Activated naive CD8-positive, alpha-beta T cell treated with anti-CD3 and anti-CD28 coated beads, Interleukin-2, amount 50 U/mL, for 24 hours (primary cell): ENCODE measurements around the gene MMP15.

Experiments used
- ATAC-seq: fragments of 150-1000 bp; cut with Tn5 transposase; one replicate; pipeline ENCODE4 v1.10.0; 2021
- DNase-seq: peaks from one replicate; pipeline ENCODE4 v3.0.0; 2021
- H3K27ac Mint-ChIP-seq: one replicate; pipeline ENCODE4 v1.8.0; 2021; ENCODE audit warnings: mild to moderate bottlenecking, mixed read lengths
- H3K27me3 Mint-ChIP-seq: one replicate; pipeline ENCODE4 v1.8.0; 2021; ENCODE audit warnings: mixed read lengths
- H3K36me3 Mint-ChIP-seq: one replicate; pipeline ENCODE4 v1.8.0; 2021; ENCODE audit warnings: low read depth, mixed read lengths
- H3K4me1 Mint-ChIP-seq: one replicate; pipeline ENCODE4 v1.8.0; 2021; ENCODE audit warnings: mixed read lengths
- H3K4me3 Mint-ChIP-seq: one replicate; pipeline ENCODE4 v1.8.0; 2021; ENCODE audit warnings: mild to moderate bottlenecking, moderate library complexity, mixed read lengths
- H3K9me3 Mint-ChIP-seq: one replicate; pipeline ENCODE4 v1.8.0; 2021; ENCODE audit warnings: mixed read lengths

MMP15 gene

GRCh38 chr16:57992084-57992483 lies 33.5 kb upstream of the MMP15 start:
- DNase-seq: no peak
- no peaks in the 10 kb centered on the region for H3K27me3 Mint-ChIP-seq
- H3K36me3 Mint-ChIP-seq: no peaks in the 10 kb centered on the region
- no peaks in the 10 kb centered on the region for H3K9me3 Mint-ChIP-seq
- no peak for ATAC-seq
- peaks cover 15% of the 10 kb centered on the region for H3K4me1 Mint-ChIP-seq
- no peak overlapping the region for H3K27ac Mint-ChIP-seq
- H3K4me3 Mint-ChIP-seq: no peak overlapping the region

- no peak overlapping the region for H3K4me3 Mint-ChIP-seq
- H3K27ac Mint-ChIP-seq: no peak overlapping the region
- H3K27me3 Mint-ChIP-seq: no peaks in the 10 kb centered on the region
- peaks cover 7% of the 10 kb centered on the region for H3K36me3 Mint-ChIP-seq
- no peak for DNase-seq
- no peaks in the 10 kb centered on the region for H3K9me3 Mint-ChIP-seq
- peaks cover 29% of the 10 kb centered on the region for H3K4me1 Mint-ChIP-seq
- ATAC-seq: no peak
Observed at GRCh38 chr16:57993438-57993837, 32.1 kb upstream of the MMP15 start.

- ATAC-seq: no peak
- no peaks in the 10 kb centered on the region for H3K9me3 Mint-ChIP-seq
- no peak for DNase-seq
- peaks cover 33% of the 10 kb centered on the region for H3K4me1 Mint-ChIP-seq
- no peaks in the 10 kb centered on the region for H3K27me3 Mint-ChIP-seq
- H3K27ac Mint-ChIP-seq: no peak overlapping the region
- peaks cover 7% of the 10 kb centered on the region for H3K36me3 Mint-ChIP-seq
- no peak overlapping the region for H3K4me3 Mint-ChIP-seq
Observed at GRCh38 chr16:57993897-57994296, 31.7 kb upstream of the MMP15 start.

GRCh38 chr16:57994361-57994760 lies 31.2 kb upstream of the MMP15 start:
- no peak overlapping the region for H3K4me3 Mint-ChIP-seq
- no peaks in the 10 kb centered on the region for H3K27me3 Mint-ChIP-seq
- DNase-seq (no peak), ATAC-seq (no peak)
- no peaks in the 10 kb centered on the region for H3K9me3 Mint-ChIP-seq
- peaks cover 7% of the 10 kb centered on the region for H3K36me3 Mint-ChIP-seq
- no peak overlapping the region for H3K27ac Mint-ChIP-seq
- peaks cover 38% of the 10 kb centered on the region for H3K4me1 Mint-ChIP-seq

- DNase-seq: peak; percentile 30
- no peaks in the 10 kb centered on the region for H3K9me3 Mint-ChIP-seq
- H3K4me1 Mint-ChIP-seq: peaks cover 40% of the 10 kb centered on the region
- no peak overlapping the region for H3K27ac Mint-ChIP-seq
- no peak for ATAC-seq
- H3K27me3 Mint-ChIP-seq: no peaks in the 10 kb centered on the region
- no peak overlapping the region for H3K4me3 Mint-ChIP-seq
- H3K36me3 Mint-ChIP-seq: peaks cover 7% of the 10 kb centered on the region
Observed at GRCh38 chr16:57994778-57995177, 30.8 kb upstream of the MMP15 start.

GRCh38 chr16:57995721-57996405 lies 29.7 kb upstream of the MMP15 start:
- Mint-ChIP-seq H3K4me1 (peaks cover 40% of the 10 kb centered on the region), H3K9me3 (no peaks in the 10 kb centered on the region), H3K4me3 (no peak overlapping the region), H3K27ac (no peak overlapping the region), H3K36me3 (peaks cover 7% of the 10 kb centered on the region), H3K27me3 (no peaks in the 10 kb centered on the region)
- DNase-seq (no peak), ATAC-seq (no peak)

- H3K4me3 Mint-ChIP-seq: no peak overlapping the region
- DNase-seq (no peak), ATAC-seq (no peak)
- H3K36me3 Mint-ChIP-seq: peaks cover 7% of the 10 kb centered on the region
- no peak overlapping the region for H3K27ac Mint-ChIP-seq
- H3K9me3 Mint-ChIP-seq: no peaks in the 10 kb centered on the region
- H3K4me1 Mint-ChIP-seq: peaks cover 43% of the 10 kb centered on the region
- H3K27me3 Mint-ChIP-seq: no peaks in the 10 kb centered on the region
Observed at GRCh38 chr16:57996406-57997175, 29.0 kb upstream of the MMP15 start.

- no peak for DNase-seq
- no peak for ATAC-seq
- H3K9me3 Mint-ChIP-seq: no peaks in the 10 kb centered on the region
- no peaks in the 10 kb centered on the region for H3K27me3 Mint-ChIP-seq
- H3K36me3 Mint-ChIP-seq: peaks cover 7% of the 10 kb centered on the region
- no peak overlapping the region for H3K27ac Mint-ChIP-seq
- H3K4me1 Mint-ChIP-seq: peaks cover 48% of the 10 kb centered on the region
- no peak overlapping the region for H3K4me3 Mint-ChIP-seq
Observed at GRCh38 chr16:57997176-57997527, 28.4 kb upstream of the MMP15 start.

- peaks cover 52% of the 10 kb centered on the region for H3K4me1 Mint-ChIP-seq
- ATAC-seq (no peak), DNase-seq (no peak)
- H3K9me3 Mint-ChIP-seq: no peaks in the 10 kb centered on the region
- peak overlapping the region; percentile 79 for H3K4me3 Mint-ChIP-seq
- no peaks in the 10 kb centered on the region for H3K27me3 Mint-ChIP-seq
- peaks cover 9% of the 10 kb centered on the region for H3K36me3 Mint-ChIP-seq
- H3K27ac Mint-ChIP-seq: no peak overlapping the region
Observed at GRCh38 chr16:57997528-57998265, 27.9 kb upstream of the MMP15 start.

- peak overlapping the region; percentile 65 for H3K27ac Mint-ChIP-seq
- H3K36me3 Mint-ChIP-seq: peaks cover 15% of the 10 kb centered on the region
- peak; percentile 55 for ATAC-seq
- no peaks in the 10 kb centered on the region for H3K27me3 Mint-ChIP-seq
- peaks cover 52% of the 10 kb centered on the region for H3K4me1 Mint-ChIP-seq
- H3K4me3 Mint-ChIP-seq: peak overlapping the region; percentile 79
- peak; percentile 66 for DNase-seq
- no peaks in the 10 kb centered on the region for H3K9me3 Mint-ChIP-seq
Observed at GRCh38 chr16:57998486-57998885, 27.1 kb upstream of the MMP15 start.

GRCh38 chr16:57998992-57999365 lies 26.6 kb upstream of the MMP15 start:
- peak overlapping the region; percentile 65 for H3K27ac Mint-ChIP-seq
- peak overlapping the region; percentile 79 for H3K4me3 Mint-ChIP-seq
- H3K36me3 Mint-ChIP-seq: peaks cover 18% of the 10 kb centered on the region
- DNase-seq (no peak), ATAC-seq (no peak)
- H3K4me1 Mint-ChIP-seq: peaks cover 55% of the 10 kb centered on the region
- no peaks in the 10 kb centered on the region for H3K27me3 Mint-ChIP-seq
- H3K9me3 Mint-ChIP-seq: no peaks in the 10 kb centered on the region

- Mint-ChIP-seq H3K27me3 (no peaks in the 10 kb centered on the region), H3K4me3 (peak overlapping the region; percentile 79), H3K36me3 (peaks cover 20% of the 10 kb centered on the region), H3K9me3 (no peaks in the 10 kb centered on the region), H3K27ac (peak overlapping the region; percentile 56), H3K4me1 (peaks cover 56% of the 10 kb centered on the region)
- ATAC-seq (no peak), DNase-seq (peak; percentile 16)
Observed at GRCh38 chr16:57999366-57999970, 26.1 kb upstream of the MMP15 start.

- Mint-ChIP-seq H3K4me1 (peaks cover 56% of the 10 kb centered on the region), H3K36me3 (peaks cover 24% of the 10 kb centered on the region), H3K9me3 (no peaks in the 10 kb centered on the region), H3K27ac (peak within 1 kb of the TSS; percentile 90), H3K4me3 (peak within 1 kb of the TSS; percentile 90), H3K27me3 (no peaks in the 10 kb centered on the region)
- ATAC-seq: no peak
- DNase-seq: peak; percentile 24
Observed at GRCh38 chr16:57999971-58000705, 25.4 kb upstream of the MMP15 start, which contains the start of gene ZNF319. ZNF319 (minus strand) TSS chr16:58000672; CDS start chr16:57998265, 2,407 bp downstream.
